ENCODE data around the gene ZNF230. TPM values are rescaled to one million over a fixed set of nuclear protein-coding genes. Genes with fewer than 3 reads are reported as not detected.

ZNF230 gene
- total and polyA plus RNA-seq, 9 of the 15 experiments (the other 6 are each of a cell fraction or from before 2014, with no cell fraction given) = 1.3 to 4.0 (median 2.2) TPM

DNA sequence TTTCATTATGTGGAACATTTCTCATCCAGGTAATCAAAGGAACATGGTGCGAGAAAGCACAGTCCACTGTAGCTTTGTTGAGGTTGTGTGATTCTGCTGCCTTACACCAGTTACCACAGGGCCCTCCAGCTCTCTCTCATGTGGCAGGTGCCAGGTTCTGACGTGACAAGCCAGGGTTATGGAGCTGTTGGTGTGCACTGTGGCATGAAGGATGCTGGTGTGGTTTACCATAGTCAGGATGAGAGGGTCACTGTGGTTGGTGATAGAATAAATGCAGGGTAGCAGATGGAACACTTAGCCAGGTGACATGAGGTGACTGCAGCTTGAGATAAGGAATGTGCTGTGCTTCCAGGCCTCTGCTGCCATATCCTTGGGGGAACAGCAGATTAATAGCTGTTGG, 56.5 kb downstream of the ZNF230 start:
- no TSS peak for BruUV-seq (replicated peaks)
- Histone ChIP-seq H3K27ac (ENCODE audit: extremely low read depth, low read depth, low read length) (no peak overlapping the region), H3K36me3 (ENCODE audit: control insufficient read depth, insufficient read depth, low read length) (no peaks in the 10 kb centered on the region), H3K9me3 (replicated peaks; ENCODE audit: control insufficient read depth, insufficient read depth, low read depth, low read length) (no peaks in the 10 kb centered on the region), H4K20me1 (replicated peaks; ENCODE audit: control insufficient read depth, insufficient read depth, low read length) (no peaks in the 10 kb centered on the region), H3K27me3 (ENCODE audit: control insufficient read depth in 2 of 2, insufficient read depth in 2 of 2, low read length in 2 of 2) (no peaks in the 10 kb centered on the region; a peak in 2 of 5 replicates), H3K9me1 (ENCODE audit: control insufficient read depth, insufficient read depth, low read length) (no peaks in the 10 kb centered on the region), H3K79me2 (ENCODE audit: control insufficient read depth, insufficient read depth, low read length) (no peaks in the 10 kb centered on the region), H3K4me1 (replicated peaks in 1 of 2; ENCODE audit: control insufficient read depth in 2 of 2, insufficient read depth in 2 of 2, low read length in 2 of 2) (no peaks in the 10 kb centered on the region), H3K4me2 (ENCODE audit: insufficient read depth, low read length) (no peak overlapping the region), H3K9ac (ENCODE audit: insufficient read depth in 1 of 2, low read depth in 2 of 2, low read length in 2 of 2) (no peak overlapping the region), H3K4me3 (no peak overlapping the region), H2AFZ (ENCODE audit: low read depth, low read length) (no peak overlapping the region)
- POLR2A ChIA-PET = no interaction called here
- no peak for FAIRE-seq
- intact Hi-C loops (cut with micrococcal nuclease) = no loop called here
- TF ChIP-seq CCNT2 (IDR thresholded peaks at IDR 0.05; ENCODE audit: borderline replicate concordance, extremely low read depth, insufficient read length, low read depth, low read length) = no peak
- TF ChIP-seq, protein P1, sequence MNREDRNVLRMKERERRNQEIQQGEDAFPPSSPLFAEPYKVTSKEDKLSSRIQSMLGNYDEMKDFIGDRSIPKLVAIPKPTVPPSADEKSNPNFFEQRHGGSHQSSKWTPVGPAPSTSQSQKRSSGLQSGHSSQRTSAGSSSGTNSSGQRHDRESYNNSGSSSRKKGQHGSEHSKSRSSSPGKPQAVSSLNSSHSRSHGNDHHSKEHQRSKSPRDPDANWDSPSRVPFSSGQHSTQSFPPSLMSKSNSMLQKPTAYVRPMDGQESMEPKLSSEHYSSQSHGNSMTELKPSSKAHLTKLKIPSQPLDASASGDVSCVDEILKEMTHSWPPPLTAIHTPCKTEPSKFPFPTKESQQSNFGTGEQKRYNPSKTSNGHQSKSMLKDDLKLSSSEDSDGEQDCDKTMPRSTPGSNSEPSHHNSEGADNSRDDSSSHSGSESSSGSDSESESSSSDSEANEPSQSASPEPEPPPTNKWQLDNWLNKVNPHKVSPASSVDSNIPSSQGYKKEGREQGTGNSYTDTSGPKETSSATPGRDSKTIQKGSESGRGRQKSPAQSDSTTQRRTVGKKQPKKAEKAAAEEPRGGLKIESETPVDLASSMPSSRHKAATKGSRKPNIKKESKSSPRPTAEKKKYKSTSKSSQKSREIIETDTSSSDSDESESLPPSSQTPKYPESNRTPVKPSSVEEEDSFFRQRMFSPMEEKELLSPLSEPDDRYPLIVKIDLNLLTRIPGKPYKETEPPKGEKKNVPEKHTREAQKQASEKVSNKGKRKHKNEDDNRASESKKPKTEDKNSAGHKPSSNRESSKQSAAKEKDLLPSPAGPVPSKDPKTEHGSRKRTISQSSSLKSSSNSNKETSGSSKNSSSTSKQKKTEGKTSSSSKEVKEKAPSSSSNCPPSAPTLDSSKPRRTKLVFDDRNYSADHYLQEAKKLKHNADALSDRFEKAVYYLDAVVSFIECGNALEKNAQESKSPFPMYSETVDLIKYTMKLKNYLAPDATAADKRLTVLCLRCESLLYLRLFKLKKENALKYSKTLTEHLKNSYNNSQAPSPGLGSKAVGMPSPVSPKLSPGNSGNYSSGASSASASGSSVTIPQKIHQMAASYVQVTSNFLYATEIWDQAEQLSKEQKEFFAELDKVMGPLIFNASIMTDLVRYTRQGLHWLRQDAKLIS (CRISPR knock-in tag; IDR thresholded peaks at IDR 0.05) = no peak
- 0% methylated on average over 2 of the region's 2 CpGs for WGBS (ENCODE audit: insufficient coverage, low coverage, missing lambda C conversion rate)
- CTCF ChIA-PET (ENCODE audit: low intra/inter-chr PET ratio) = no interaction called here
- ATAC-seq = no peak
- no peak for DNase-seq (ENCODE audit: extremely low read depth in 1 of 4, low spot score in 3 of 4)
- in situ Hi-C loops (cut with MboI) = no loop called here

All from K562 (cell line).